Transverse colon (tissue), 4 donors: Measurements from ENCODE around the gene NR1D1.

Source experiments
- EP300 ChIP-seq: sonication (generic); formaldehyde crosslinking; IDR thresholded peaks from one replicate; pipeline ENCODE4 v1.6.1; 2017; ENCODE audit warnings: antibody characterized with exemption, low read depth
- POLR2A ChIP-seq: fragments of 450-650 bp; IDR thresholded peaks from one replicate; pipeline ENCODE4 v1.6.1; 2016; ENCODE audit warnings: antibody characterized with exemption, mild to moderate bottlenecking, moderate library complexity
- POLR2AphosphoS5 ChIP-seq, 3 donors: sonication (generic); formaldehyde crosslinking; IDR thresholded peaks; one replicate each; pipeline ENCODE4 v1.6.1; 2016; ENCODE audit warnings: antibody characterized with exemption in 3 of 3
- TF ChIP-seq, protein P1 (sequence below), 5 experiments: fragments of 200-600 bp in 3 of 5; fragments of 450-650 bp in 2 of 5; sonication (generic) in 3 of 5; IDR thresholded peaks; 1 replicate in 2 of 5; 2 replicates in 3 of 5; pipeline ENCODE4 v1.5.1; 2016 to 2017; ENCODE audit warnings: antibody characterized with exemption in 5 of 5, inconsistent platforms in 3 of 5, mild to moderate bottlenecking in 2 of 5, moderate library complexity in 1 of 5

- peak; percentile 10 for TF ChIP-seq POLR2A
- TF ChIP-seq, protein P1, sequence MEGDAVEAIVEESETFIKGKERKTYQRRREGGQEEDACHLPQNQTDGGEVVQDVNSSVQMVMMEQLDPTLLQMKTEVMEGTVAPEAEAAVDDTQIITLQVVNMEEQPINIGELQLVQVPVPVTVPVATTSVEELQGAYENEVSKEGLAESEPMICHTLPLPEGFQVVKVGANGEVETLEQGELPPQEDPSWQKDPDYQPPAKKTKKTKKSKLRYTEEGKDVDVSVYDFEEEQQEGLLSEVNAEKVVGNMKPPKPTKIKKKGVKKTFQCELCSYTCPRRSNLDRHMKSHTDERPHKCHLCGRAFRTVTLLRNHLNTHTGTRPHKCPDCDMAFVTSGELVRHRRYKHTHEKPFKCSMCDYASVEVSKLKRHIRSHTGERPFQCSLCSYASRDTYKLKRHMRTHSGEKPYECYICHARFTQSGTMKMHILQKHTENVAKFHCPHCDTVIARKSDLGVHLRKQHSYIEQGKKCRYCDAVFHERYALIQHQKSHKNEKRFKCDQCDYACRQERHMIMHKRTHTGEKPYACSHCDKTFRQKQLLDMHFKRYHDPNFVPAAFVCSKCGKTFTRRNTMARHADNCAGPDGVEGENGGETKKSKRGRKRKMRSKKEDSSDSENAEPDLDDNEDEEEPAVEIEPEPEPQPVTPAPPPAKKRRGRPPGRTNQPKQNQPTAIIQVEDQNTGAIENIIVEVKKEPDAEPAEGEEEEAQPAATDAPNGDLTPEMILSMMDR (IDR thresholded peaks at IDR 0.05): peak in 2 of 5 experiments; percentile 13 to 24
- TF ChIP-seq EP300: no peak
- no peak for TF ChIP-seq POLR2AphosphoS5 (IDR thresholded peaks at IDR 0.05)
Observed at GRCh38 chr17:40122999-40123810, 22.8 kb upstream of the NR1D1 start.
